Stomach (tissue), 4 donors: Measurements from ENCODE around the gene NUP210.

Experiments
- CTCF ChIP-seq, 7 experiments: fragments of 450-650 bp in 4 of 7; fragments of 200-600 bp in 3 of 7; sonication (generic) in 3 of 7; IDR thresholded peaks; one replicate each; pipeline ENCODE4 v1.5.1; 2016 to 2019; ENCODE audit warnings: antibody characterized with exemption in 7 of 7, control low read depth in 2 of 7, mild to moderate bottlenecking in 1 of 7
- EP300 ChIP-seq: sonication (generic); formaldehyde crosslinking; IDR thresholded peaks from one replicate; pipeline ENCODE4 v1.6.1; 2017; ENCODE audit warnings: antibody characterized with exemption
- POLR2A ChIP-seq, 4 donors: fragments of 450-650 bp; IDR thresholded peaks; one replicate each; pipeline ENCODE4 v1.6.1; 2016; ENCODE audit warnings: antibody characterized with exemption in 4 of 4, control low read depth in 2 of 4, mild to moderate bottlenecking in 1 of 4, moderate library complexity in 1 of 4
- POLR2AphosphoS5 ChIP-seq, 3 donors: sonication (generic); formaldehyde crosslinking; IDR thresholded peaks; one replicate each; pipeline ENCODE4 v1.6.1; 2016; ENCODE audit warnings: antibody characterized with exemption in 3 of 3

GRCh38 chr3:13325892-13326443, 94.2 kb downstream of the NUP210 start:
- TF ChIP-seq CTCF (IDR thresholded peaks at IDR 0.05) (no peak), POLR2AphosphoS5 (IDR thresholded peaks at IDR 0.05) (no peak), EP300 (no peak), POLR2A (IDR thresholded peaks at IDR 0.05) (no peak)
